RWPE1 (cell line): Measurements from ENCODE around the gene FRMD4A.
"Not testable (repeated sequence)": the region's sequence is repeated elsewhere in the genome, so short reads cannot be mapped to it uniquely, and the experiment has no call there.

Experiments
- CTCF ChIA-PET: fragments of 350-600 bp; sonication (Branson Sonifier 250); formaldehyde crosslinking; extraction: SDS; loops from one replicate; lab custom pipeline; 2021; lab: Yijun Ruan, JAX
- POLR2A ChIA-PET: fragments of 400-600 bp; formaldehyde crosslinking; extraction: SDS; loops from one replicate; lab custom pipeline; 2020; ENCODE audit warnings: antibody characterized with exemption; ENCODE audit not compliant: low non-redundant PET; lab: Yijun Ruan, JAX
- DNase-seq: peaks from one replicate; pipeline ENCODE4 v3.0.0; 2012; ENCODE audit warnings: low spot score
- H3K27ac ChIP-seq: fragments of 450-650 bp; 2 replicates; pipeline ENCODE4 v1.5.1; 2017
- CTCF ChIP-seq: fragments of 450-650 bp; conservative IDR thresholded peaks from 2 replicates; pipeline ENCODE4 v1.5.1; 2017; ENCODE audit warnings: low read depth, mild to moderate bottlenecking

Gene FRMD4A

GRCh38 chr10:14244147-14244546, 86.6 kb downstream of the FRMD4A start:
- POLR2A ChIA-PET: no interaction called here
- no peak for DNase-seq

GRCh38 chr10:14243221-14243620, 87.5 kb downstream of the FRMD4A start:
- TF ChIP-seq CTCF: no peak
- POLR2A ChIA-PET: no interaction called here
- CTCF ChIA-PET: no interaction called here
- H3K27ac ChIP-seq: no peak overlapping the region
- no peak for DNase-seq

More at GRCh38 chr10:14244147-14244546, 86.6 kb downstream of the FRMD4A start:
- CTCF ChIA-PET: no interaction called here
- TF ChIP-seq CTCF: no peak
- H3K27ac ChIP-seq: no peak overlapping the region

GRCh38 chr10:14241196-14241595, 89.5 kb downstream of the FRMD4A start:
- ChIA-PET CTCF (interaction anchor here (0.6 kb wide), 1 partner anchor 454 kb away, joined by 3 read pairs; no protein-coding TSS in a partner anchor), POLR2A (no interaction called here)

GRCh38 chr10:14240253-14241189, 90.2 kb downstream of the FRMD4A start:
- no peak for TF ChIP-seq CTCF
- CTCF ChIA-PET: no interaction called here
- no peak overlapping the region for H3K27ac ChIP-seq
- POLR2A ChIA-PET: no interaction called here
- no peak for DNase-seq

More at GRCh38 chr10:14241196-14241595, 89.5 kb downstream of the FRMD4A start:
- no peak overlapping the region for H3K27ac ChIP-seq
- no peak for TF ChIP-seq CTCF
- DNase-seq: no peak

GRCh38 chr10:14238659-14239058, 92.1 kb downstream of the FRMD4A start:
- DNase-seq, POLR2A ChIA-PET, H3K27ac ChIP-seq: not testable (repeated sequence)
- CTCF ChIA-PET: interaction anchor here (0.7 kb wide), 1 partner anchor 28 kb away, joined by 4 read pairs; no protein-coding TSS in a partner anchor

GRCh38 chr10:14236341-14236740, 94.4 kb downstream of the FRMD4A start:
- no peak for TF ChIP-seq CTCF
- ChIA-PET CTCF (no interaction called here), POLR2A (no interaction called here)
- DNase-seq: no peak
- H3K27ac ChIP-seq: no peak overlapping the region
